Fibroblast of mammary gland (primary cell): ENCODE data around the gene PIK3C2G.

Experiments
- DNase-seq: peaks from one replicate; pipeline ENCODE4 v3.0.0-alpha.2; 2010; ENCODE audit warnings: low read depth
- H3K4me3 ChIP-seq: 2 replicates; pipeline ENCODE4 v1.5.1; 2011; ENCODE audit warnings: low read depth, mild to moderate bottlenecking, low read length, moderate library complexity; ENCODE audit not compliant: control insufficient read depth
- TF ChIP-seq, protein P1 (sequence below): conservative IDR thresholded peaks from 2 replicates; pipeline ENCODE4 v1.5.1; 2011; ENCODE audit warnings: low read depth, low read length, inconsistent platforms; ENCODE audit not compliant: control insufficient read depth, insufficient read depth

The PIK3C2G gene

DNA sequence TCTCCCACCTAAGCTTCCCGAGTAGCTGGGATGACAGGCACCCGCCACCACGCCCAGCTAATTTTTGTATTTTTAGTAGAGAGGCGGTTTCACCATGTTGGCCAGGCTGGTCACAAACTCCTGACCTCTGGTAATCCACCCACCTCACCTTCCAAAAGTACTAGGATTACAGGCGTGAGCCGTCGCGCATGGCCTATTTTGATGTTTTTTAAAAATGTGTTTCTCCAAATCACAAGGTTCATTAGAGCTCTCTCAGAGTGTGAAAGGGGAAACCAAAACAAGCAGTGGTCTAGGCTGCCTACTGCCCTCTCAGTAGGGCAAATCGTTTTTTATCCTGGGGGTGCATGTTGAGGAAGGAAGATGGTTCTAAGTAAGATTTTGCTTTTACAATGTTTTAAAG lies 211.5 kb downstream of the PIK3C2G start:
- DNase-seq = no peak
- TF ChIP-seq, protein P1, sequence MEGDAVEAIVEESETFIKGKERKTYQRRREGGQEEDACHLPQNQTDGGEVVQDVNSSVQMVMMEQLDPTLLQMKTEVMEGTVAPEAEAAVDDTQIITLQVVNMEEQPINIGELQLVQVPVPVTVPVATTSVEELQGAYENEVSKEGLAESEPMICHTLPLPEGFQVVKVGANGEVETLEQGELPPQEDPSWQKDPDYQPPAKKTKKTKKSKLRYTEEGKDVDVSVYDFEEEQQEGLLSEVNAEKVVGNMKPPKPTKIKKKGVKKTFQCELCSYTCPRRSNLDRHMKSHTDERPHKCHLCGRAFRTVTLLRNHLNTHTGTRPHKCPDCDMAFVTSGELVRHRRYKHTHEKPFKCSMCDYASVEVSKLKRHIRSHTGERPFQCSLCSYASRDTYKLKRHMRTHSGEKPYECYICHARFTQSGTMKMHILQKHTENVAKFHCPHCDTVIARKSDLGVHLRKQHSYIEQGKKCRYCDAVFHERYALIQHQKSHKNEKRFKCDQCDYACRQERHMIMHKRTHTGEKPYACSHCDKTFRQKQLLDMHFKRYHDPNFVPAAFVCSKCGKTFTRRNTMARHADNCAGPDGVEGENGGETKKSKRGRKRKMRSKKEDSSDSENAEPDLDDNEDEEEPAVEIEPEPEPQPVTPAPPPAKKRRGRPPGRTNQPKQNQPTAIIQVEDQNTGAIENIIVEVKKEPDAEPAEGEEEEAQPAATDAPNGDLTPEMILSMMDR = no peak
- H3K4me3 ChIP-seq = no peak overlapping the region

DNA sequence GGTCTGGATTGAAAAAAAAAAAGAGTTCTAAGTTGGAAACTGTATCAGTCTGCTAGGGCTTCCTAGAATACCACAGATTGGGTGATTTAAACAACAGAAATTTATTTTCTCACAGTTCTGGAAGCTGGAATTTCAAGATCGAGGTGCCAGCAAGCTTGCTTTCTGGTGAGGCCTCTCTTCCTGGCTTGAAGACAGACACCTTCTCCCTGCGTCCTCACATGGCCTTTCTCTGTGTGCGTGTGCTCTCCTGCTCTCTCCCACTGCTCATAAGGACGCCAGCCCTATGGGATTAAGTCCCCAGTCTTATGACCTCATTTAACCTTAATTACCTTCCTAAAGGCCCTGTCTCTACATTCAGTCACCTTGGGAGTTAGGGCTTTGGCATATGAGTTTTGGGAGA lies 215.5 kb downstream of the PIK3C2G start:
- TF ChIP-seq, protein P1 = no peak

DNA sequence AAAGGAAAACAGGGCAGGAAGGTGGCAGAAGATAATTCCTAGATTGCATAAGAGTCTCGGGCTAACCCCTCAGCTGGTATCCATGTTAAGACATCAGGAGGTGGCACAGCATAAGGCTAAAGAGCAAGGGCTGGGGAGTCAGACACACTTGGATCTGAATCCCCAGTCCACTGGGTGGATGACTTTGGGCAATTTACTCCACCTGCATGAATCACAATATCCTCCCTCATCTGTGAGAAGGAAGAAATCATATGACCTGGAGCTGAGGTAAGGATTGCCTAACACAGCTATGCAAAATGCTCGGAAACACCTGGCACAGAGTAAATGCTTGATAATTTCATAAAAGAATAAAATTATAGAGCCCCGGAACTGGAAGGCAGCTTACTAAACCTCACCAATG lies 217.9 kb downstream of the PIK3C2G start:
- TF ChIP-seq, protein P1 = no peak
- DNase-seq = no peak
- no peak overlapping the region for H3K4me3 ChIP-seq

More for the DNA sequence above, 215.5 kb downstream of the PIK3C2G start:
- no peak for DNase-seq
- no peak overlapping the region for H3K4me3 ChIP-seq

DNA sequence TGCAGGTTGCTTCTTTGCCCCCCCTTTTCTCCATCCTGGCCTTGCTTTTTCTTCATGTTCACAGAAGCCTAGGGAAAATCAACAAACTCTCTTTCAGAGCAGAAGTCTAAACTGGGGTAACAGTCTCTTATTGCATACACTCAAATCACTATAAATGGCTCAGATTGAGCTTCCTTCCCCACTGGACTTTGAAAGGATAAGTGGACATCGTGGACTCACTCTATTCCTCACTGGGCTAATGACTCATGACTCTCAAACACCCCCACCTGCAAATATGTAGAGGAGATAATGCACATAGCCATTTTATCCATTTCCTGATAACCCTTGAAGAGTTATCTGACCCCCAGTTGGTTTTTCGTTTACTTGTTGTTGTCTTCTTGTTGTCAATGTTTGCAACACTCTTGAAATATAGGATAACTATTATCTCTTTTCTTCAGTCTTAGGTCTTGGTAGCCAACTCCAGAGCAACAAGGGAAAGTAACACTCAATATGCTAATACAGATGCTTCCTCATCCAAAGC lies 221.3 kb downstream of the PIK3C2G start:
- DNase-seq = no peak
- TF ChIP-seq, protein P1 = no peak
- H3K4me3 ChIP-seq = no peak overlapping the region

DNA sequence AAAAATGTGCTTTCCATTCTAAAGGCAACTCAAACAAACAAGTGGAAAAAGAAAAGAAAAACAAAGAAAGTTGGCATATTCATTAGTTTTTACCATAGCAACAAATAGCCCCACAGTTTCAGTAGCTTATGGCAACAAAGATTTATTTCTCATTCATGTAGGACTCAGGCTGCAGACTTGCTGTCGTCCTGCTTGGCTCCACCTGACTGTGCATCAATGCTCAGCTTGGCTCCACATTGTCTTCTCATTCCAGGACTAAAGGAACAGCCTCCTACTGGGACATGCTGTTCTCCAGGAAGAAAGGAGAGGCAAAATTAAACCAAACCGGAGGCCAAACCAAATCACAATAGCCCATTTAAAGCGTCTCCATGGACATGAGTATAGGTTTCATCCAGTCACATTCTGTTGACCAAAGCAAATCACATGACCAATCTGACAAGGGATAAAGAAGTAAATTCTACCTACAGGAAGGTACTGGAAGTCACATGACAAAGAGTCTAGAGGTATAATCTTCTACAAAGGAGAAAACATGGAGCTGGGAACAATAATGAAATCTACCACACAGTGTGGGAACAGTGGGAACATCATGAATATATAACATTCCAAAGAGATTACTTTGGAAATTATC lies 222.5 kb downstream of the PIK3C2G start:
- TF ChIP-seq, protein P1 = no peak
- no peak for DNase-seq

DNA sequence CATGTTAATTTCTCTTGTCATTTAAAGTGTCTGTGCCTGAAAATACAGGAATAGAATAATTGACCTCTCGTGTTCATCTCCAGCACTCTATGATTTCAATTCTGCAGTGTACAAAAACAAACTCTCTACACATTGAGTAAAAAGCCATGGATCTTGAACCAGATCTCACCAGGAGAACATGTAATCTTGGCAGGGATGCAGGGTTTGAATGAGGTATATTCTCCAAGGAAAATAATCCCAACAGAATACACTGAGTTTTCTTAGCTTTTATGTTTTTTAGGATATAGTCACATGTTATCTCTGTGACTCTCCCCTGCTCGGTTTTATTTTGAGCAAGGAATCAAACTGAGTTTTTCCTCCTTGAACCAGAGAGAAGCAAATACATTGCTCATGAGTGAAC lies 224.7 kb downstream of the PIK3C2G start:
- H3K4me3 ChIP-seq = no peak overlapping the region
- DNase-seq = no peak
- TF ChIP-seq, protein P1 = no peak

More for the DNA sequence above, 222.5 kb downstream of the PIK3C2G start:
- no peak overlapping the region for H3K4me3 ChIP-seq
